ENCODE results near the gene OBSL1. TPM values are rescaled to one million over a fixed set of nuclear protein-coding genes. Genes with fewer than 3 reads are reported as not detected.

The OBSL1 gene
- total and polyA plus RNA-seq, 2 donors (not counting 1 experiment from before 2014, with no cell fraction given), result not detected

GRCh38 chr2:219501849-219502248 lies 69.5 kb downstream of the OBSL1 start:
- Histone ChIP-seq H2AFZ (ENCODE audit: insufficient read depth, low read depth, low read length, poor library complexity, severe bottlenecking) (no peak overlapping the region), H3K79me2 (ENCODE audit: control insufficient read depth, insufficient read depth, low read length) (peaks cover 19% of the 10 kb centered on the region), H3K4me3 (ENCODE audit: control extremely low read depth in 1 of 5, extremely low read depth in 1 of 5, insufficient read depth in 1 of 5, low read depth in 2 of 5, low read length in 4 of 5) (no peak overlapping the region), H4K20me1 (ENCODE audit: control insufficient read depth, insufficient read depth, low read length, poor library complexity, severe bottlenecking) (no peaks in the 10 kb centered on the region), H3K36me3 (replicated peaks in 1 of 2; ENCODE audit: control extremely low read depth in 1 of 2, control insufficient read depth in 1 of 2, extremely low read depth in 1 of 2, insufficient read depth in 2 of 2, low read length in 1 of 2) (peaks cover 0 to 27% of the 10 kb centered on the region in 2 experiments), H3K27ac (ENCODE audit: low read length in 2 of 2) (no peak overlapping the region), H3K9ac (ENCODE audit: low read length) (no peak overlapping the region), H3K9me3 (ENCODE audit: control extremely low read depth in 1 of 3, control insufficient read depth in 2 of 3, insufficient read depth in 1 of 3, low read length in 2 of 3) (peaks cover 0 to 9% (median 0%) of the 10 kb centered on the region in 3 donors), H3K4me1 (ENCODE audit: control insufficient read depth in 2 of 2, insufficient read depth in 2 of 2, low read length in 2 of 2) (peaks cover 20 to 24% of the 10 kb centered on the region in 2 donors), H3K4me2 (replicated peaks; ENCODE audit: low read depth, low read length, poor library complexity, severe bottlenecking) (no peak overlapping the region), H3K27me3 (replicated peaks in 1 of 4; ENCODE audit: control extremely low read depth in 1 of 4, control insufficient read depth in 3 of 4, insufficient read depth in 4 of 4, low read length in 3 of 4) (peaks cover 0 to 13% (median 6%) of the 10 kb centered on the region in 4 experiments)
- H3K4me3 Mint-ChIP-seq, result no peak overlapping the region
- intact Hi-C loops (cut with micrococcal nuclease), result no loop called here
- no peak overlapping the region for H3K27ac Mint-ChIP-seq
- ATAC-seq (ENCODE audit: low read depth) (no peak), DNase-seq (no peak)
- 98% methylated on average over 11 of the region's 14 CpGs for WGBS (ENCODE audit: insufficient coverage)
- CTCF ChIA-PET, result interaction anchor here (1.7 kb wide), 1 partner anchor 8 kb away, joined by 4 read pairs; no protein-coding TSS in a partner anchor
- H3K27me3 Mint-ChIP-seq, result peaks cover 11% of the 10 kb centered on the region
- H3K4me1 Mint-ChIP-seq, result peaks cover 24% of the 10 kb centered on the region
- no peaks in the 10 kb centered on the region for H3K9me3 Mint-ChIP-seq (ENCODE audit: insufficient read depth)
- TF ChIP-seq CTCF (IDR thresholded peaks at IDR 0.05), result no peak
- TF ChIP-seq EZH2 (IDR thresholded peaks at IDR 0.05; ENCODE audit: borderline replicate concordance, insufficient read depth, low read depth, low read length, poor library complexity, severe bottlenecking), result no peak
- POLR2A ChIA-PET, result no interaction called here

Small RNA genes within 50 kb of the gene (small RNA-seq; reads per million reads assigned to genes)
- gene MIR3132 (ENCODE audit: insufficient read length, low read depth, low replicate concordance), result not detected
- gene RN7SKP213 (ENCODE audit: insufficient read length, low read depth, low replicate concordance), result not detected

Other genes with a start within 250 kb of the OBSL1 start
- not detected in 2 replicates for gene RESP18, start 238.8 kb downstream of the OBSL1 start, total RNA-seq
- not detected in 2 replicates for gene RESP18, start 238.8 kb downstream of the OBSL1 start, polyA plus RNA-seq
- gene DNPEP, start 183.6 kb downstream of the OBSL1 start, total RNA-seq, result 91.1 and 91.7 TPM in 2 replicates
- gene DNPEP, start 183.6 kb downstream of the OBSL1 start, polyA plus RNA-seq, result 82.6 and 97.4 TPM in 2 replicates
- not detected in 2 replicates for gene DES, start 153.2 kb downstream of the OBSL1 start, total RNA-seq
- gene DES, start 153.2 kb downstream of the OBSL1 start, polyA plus RNA-seq, result not detected in 2 replicates
- gene SPEG, start 136.7 kb downstream of the OBSL1 start, total RNA-seq, result 0.10 and 0.74 TPM in 2 replicates
- 0.03 and 0.95 TPM in 2 replicates for gene SPEG, start 136.7 kb downstream of the OBSL1 start, polyA plus RNA-seq
- 27.8 and 32.0 TPM in 2 replicates for gene GMPPA, start 72.6 kb downstream of the OBSL1 start, total RNA-seq
- 67.9 and 68.8 TPM in 2 replicates for gene GMPPA, start 72.6 kb downstream of the OBSL1 start, polyA plus RNA-seq
- not detected in 2 replicates for gene ASIC4, start 57.1 kb downstream of the OBSL1 start, total RNA-seq
- 0.03 TPM in 1 of 2 replicates, not detected in the other for gene ASIC4, start 57.1 kb downstream of the OBSL1 start, polyA plus RNA-seq
- gene CHPF, start 27.7 kb downstream of the OBSL1 start, total RNA-seq, result 1.2 and 1.3 TPM in 2 replicates
- 5.2 and 8.7 TPM in 2 replicates for gene CHPF, start 27.7 kb downstream of the OBSL1 start, polyA plus RNA-seq
- 0.39 TPM in 1 of 2 replicates, not detected in the other for gene TMEM198, start 27.5 kb downstream of the OBSL1 start, total RNA-seq
- gene TMEM198, start 27.5 kb downstream of the OBSL1 start, polyA plus RNA-seq, result 1.1 and 2.3 TPM in 2 replicates
- not detected in 2 replicates for gene INHA, start 771 bp upstream of the OBSL1 start, total RNA-seq
- gene INHA, start 771 bp upstream of the OBSL1 start, polyA plus RNA-seq, result not detected in 2 replicates
- 55.6 and 60.8 TPM in 2 replicates for gene STK11IP, start 26.3 kb upstream of the OBSL1 start, total RNA-seq
- gene STK11IP, start 26.3 kb upstream of the OBSL1 start, polyA plus RNA-seq, result 46.8 and 60.3 TPM in 2 replicates
- not detected in 2 replicates for gene SLC4A3, start 56.1 kb upstream of the OBSL1 start, total RNA-seq
- 0.04 and 0.16 TPM in 2 replicates for gene SLC4A3, start 56.1 kb upstream of the OBSL1 start, polyA plus RNA-seq